ENCODE results near the gene TRPM1.

The TRPM1 gene

DNA sequence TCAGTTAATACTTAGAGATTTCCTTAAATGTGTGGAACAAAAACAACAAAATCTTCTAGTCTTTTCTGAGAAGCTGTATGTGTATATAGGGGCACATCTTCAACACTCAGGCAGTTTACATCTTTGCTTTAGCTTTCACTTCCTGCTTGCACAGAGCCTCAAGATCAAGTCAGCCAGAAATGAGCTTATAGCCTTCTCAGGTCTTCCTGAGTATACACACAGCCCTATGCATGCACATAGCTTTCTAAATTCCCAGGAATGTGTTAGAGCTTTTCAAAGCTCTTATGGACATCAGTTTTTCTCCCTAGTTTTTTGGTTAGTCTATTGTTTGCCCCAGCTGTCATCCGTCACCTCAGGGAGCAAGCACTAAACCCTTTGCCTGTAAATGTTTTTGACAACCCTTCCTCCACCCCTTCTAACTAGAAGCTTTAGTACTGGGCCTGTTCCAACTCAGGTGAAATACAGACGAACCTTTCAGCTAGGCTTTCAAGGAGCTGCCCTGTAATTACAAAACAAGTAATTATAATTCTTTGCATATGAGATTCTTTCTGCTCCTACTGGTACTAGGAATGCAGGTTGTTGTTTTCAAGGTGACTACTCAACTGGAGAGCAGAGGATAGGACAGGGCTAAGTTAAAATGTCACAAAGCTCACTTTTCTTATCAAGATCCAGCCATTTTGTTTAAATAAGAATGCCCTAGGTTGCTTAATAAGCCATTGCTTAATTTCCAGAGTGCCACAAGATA lies 87.5 kb downstream of the TRPM1 start:
- no peak for DNase-seq

DNA sequence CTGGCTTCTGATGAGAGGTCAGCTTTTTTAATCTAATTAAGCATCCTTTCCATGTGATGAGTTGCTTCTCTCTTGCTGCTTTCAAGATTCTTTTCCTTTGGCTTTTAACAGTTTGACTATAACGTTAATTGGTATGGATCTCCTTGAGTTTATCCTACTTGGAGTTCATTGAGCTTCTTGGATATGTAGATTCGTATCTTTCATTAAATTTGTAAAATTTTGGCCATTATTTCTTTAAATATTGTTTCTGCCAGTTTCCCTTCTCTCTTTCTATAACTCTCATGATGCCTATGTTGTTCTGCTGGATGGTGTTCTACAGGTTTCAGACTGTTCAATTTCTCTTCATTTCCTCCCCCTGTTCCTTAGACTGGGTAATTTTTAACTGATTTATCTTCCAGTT lies 89.1 kb downstream of the TRPM1 start:
- no peak for DNase-seq

DNA sequence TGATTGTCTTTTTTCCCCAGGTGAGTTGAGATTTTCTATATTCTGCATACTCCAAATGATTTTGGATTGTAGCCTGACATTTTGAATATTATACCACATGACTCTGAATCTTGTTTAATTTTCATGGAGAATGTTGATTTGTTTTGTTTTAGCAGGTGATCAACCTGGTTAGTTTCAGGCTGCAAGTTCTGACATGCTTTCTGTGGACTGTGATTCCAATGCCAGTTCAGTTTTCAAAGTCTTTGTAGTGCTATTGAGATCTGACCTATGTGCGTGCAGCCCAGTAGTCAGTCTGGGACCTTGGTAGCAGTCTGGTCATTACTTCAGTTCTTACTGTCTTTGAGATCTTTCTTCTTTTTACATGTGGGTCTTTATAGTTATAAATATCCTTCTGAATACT lies 91.5 kb downstream of the TRPM1 start:
- no peak for DNase-seq

DNA sequence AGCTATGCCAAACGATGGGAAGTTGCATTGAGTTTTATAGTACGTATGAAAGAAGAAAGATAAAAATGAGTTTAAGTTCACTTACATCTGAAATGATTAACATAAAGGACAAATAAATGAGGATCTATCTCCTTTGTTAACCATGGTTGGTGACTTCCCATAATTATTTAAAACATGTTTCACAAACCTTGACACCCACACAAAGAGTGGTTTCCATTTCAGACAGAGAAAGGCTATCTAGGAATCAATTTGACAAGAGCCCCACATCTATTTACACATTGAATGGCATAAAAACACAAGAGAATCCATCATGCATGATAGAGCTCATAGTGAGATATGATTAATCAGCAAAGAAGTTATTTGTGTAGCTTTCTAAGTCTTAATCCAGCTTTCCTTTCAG lies 95.9 kb downstream of the TRPM1 start:
- no peak for DNase-seq

DNA sequence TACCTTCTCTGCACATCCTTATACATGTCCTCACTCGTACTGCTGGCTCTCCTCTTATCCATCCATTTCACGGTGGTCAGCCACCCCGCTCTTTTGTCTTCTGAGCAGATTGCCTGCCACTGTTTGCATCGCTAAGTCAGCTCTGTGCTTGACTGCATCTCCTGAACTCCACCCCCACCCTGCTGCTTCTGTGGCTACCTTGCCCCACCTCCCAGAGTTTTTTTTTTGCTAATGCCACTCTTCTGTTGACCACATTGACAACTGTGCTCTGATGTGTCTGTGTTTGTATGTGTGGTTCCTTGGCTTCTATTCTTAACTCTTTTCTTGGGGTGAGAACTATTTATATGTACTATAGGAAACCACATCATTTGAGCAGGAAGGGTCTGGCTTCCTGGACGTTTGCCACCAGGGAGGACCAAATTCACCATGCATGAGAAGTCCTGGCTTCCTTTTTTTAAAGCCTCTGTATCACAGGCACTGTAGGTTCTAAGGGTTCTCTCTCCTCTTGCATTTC lies 97.2 kb downstream of the TRPM1 start:
- no peak for DNase-seq

DNA sequence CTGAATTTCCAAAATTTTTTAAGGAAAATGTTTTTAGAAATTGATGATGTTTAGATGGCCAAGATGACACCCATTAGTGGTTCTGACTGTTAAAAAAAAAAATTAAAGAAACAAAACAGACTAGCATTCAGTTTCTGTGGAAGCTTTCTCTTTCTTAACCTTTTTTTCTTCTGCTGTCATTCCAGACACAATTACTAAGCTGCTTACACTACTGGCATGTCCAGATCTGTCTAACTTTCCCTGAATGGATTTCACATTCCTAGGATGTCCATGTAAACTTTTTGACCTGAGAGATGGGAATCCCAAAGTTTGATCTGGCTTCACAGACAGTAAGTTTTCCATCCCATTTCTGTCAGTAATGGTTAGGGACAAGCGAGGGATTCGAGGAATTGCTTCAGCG lies 99.8 kb downstream of the TRPM1 start:
- DNase-seq, result no peak

DNA sequence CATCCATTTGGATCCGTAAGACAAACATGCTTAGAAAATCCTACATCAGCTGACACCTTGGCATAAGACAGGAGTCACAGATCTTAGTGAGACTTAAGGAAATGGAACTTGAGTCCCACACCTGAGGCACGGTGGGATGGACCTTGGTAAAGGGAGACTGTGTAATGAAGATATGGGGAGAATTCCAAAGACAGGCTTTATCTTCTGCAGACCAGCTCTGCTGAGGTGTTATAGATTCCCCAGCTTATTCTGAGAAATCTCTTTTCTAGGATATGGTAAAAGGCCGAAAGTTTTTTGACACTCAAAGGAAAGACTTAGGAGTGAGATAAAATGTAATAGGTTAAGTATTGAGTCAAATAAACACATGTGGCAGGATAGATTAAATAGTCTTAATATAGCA lies 101.8 kb downstream of the TRPM1 start:
- DNase-seq, result no peak

DNA sequence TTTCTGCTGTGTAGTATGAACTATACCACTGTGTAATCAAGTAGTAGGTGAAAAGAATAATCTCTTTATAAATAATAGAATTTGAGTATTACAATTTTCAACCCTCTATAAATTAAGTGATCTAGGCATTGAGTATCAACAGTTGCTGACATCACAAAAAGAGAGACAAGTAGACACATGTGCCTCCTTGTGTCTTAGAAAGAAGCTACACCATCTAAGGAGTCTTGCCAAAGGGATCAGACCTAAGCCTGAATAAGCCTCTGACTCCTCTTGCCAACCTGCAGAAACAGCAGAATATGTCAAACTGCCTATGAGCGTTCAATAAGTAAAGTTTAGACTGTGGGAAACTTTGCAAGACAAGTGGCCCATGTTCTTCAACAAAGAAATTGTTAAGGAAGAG lies 104.3 kb downstream of the TRPM1 start:
- DNase-seq, result no peak

DNA sequence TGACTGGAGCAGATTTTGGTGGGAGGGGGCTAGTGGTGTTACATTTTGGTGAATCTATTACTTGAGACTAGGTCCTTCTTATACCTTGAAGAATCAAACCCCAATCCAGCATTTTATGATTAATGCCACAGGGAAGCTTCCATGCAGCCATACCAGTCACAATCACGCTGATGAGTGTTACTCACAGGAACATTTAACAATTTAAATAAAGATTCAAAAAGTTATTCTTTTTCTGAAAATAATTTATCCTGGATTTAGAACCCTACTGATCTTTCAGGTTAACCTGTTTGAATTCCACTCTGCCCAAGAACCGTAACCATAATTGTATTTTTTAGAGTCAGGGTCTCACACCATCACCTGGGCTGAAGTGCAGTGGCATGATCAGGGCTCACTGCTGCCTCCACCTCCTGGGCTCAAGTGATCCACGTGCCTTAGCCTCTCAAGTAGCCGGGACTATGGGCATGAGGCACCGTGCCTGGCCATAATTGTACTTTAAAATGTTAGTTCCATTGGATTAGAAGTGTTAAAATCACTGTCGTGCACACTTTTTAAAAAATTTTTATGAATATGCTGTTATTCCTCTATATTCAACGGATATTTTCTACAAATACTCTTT lies 109.2 kb downstream of the TRPM1 start:
- DNase-seq, result no peak

DNA sequence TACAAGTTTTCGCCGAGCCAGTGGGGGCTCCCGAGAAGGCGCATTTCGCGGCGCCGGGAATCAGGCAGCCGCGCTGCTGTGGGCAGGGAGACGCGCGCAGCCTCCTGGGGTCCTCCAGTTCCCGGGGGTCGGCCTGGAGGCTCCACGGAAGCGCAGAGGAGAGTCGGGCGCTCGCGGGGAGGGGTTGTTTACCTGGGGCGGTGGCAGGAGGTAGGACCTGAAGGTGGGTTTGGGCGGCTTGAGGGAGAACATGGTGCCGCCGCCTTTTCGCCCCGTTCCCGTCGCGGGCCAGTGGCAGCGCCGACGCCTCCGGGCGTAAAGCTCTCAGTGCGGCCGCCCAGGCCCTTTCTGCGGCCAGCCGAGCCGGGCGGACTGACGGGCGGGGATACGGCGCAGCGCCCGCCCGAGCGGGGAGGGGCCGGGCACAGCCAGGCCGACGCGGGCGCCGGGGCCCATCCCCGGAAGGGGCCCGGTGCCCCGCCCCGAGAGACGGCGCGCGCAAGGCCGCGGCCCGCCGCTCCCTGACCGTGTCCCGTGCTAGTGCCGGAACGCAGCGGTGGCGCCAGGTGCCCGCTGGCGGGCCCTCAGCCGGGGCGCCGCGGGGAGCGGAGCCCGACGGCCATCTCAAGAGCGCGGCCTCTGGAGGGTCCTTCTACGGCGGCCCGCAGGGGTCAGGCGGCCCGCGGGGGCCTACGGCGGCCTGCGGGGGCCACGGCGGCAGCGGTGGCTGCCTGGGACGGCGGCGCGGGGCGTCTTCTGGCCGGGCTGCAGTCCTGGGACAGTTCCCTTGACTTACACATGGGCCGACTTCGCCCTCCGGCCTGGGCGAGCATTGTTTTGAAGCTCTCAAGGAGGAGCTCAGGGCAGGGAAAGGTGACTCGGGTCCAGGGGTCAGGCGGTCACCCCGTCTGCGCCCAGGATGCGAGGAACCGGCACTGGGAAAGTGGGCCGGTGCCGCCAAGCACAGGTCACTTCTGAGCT lies 110.0 kb downstream of the TRPM1 start, which contains the start of gene MTMR10:
TSS of gene MTMR10 (minus strand) at position 374 of the 981 bp plus-strand sequence. CDS start at position 252, 122 bp downstream.
- DNase-seq, result no peak

DNA sequence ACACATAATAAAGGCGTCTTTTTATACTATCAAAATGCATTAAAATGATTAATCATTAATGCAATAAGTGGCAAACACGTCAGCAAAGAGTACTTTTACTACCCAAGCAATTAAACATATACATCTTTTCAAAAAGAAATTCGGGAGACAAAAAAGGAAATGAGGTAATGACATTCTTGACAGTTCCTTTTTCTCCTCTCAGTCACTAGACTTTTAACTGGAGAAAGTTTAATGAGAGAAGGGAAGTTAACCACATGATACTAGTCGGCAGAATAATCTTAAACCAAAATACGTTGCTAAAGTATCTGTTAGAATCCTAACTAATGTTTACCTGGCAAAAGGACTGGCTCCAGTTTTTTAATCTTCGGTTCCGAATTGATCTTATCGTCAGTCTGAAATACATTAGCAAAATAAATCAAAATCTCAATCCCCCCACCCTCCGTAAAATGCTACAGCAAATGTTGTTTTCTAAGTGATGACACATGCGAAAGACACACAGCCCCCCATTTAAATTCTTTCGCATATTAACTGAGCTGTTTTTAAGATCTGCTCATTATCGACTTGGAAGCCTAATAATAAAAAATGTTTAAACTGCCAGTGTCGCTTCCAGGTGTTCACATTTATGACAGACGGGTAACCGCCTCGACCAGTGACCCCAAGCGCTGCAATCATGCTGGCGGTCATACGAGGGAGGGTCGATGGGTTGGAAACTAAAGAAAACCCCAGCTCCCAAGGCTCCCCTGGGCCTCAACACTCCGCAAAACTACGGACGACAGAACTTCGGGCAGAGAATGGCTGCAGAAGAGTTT lies 110.9 kb downstream of the TRPM1 start:
- DNase-seq, result no peak

DNA sequence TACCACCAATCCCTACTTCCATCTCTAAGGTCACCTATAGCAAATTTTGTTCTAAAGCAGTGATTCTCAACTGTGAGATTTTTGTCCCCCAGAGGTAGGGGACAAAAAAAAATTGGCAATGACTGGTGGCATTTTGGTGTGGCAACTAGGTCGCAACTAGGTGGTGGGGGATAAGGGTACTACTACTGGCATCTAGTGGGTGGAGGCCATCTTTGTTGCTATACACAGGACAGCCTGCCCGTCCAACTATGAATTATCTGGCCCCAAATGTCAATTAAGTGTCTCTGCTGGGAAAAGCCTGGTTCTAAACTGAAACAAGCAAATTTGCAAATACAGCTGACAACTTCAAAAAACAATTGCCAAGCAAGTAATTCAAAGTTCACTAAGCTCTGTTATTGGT lies 111.5 kb downstream of the TRPM1 start:
- no peak for DNase-seq

DNA sequence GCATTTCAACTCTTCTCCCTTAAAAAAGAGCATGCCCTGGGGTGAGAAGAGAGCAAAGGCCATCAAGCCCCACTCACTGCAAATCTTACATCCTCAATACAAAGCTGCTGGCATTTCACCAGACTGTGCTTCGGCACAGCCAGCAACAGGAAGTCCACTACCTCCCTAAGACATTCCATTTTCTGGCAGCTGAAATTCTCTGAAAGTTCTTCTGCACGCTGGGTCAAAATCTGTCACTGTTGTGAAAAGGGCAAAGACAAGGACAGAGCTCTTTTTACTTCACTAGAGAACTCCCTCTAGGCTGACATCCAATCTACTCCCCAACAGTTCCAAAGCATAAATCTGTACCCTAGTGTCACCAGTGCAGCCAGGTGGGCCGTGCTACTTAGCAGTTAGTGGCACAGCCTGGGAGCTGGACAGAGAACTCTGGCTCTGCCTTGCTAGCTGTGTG lies 116.4 kb downstream of the TRPM1 start:
- DNase-seq, result no peak

DNA sequence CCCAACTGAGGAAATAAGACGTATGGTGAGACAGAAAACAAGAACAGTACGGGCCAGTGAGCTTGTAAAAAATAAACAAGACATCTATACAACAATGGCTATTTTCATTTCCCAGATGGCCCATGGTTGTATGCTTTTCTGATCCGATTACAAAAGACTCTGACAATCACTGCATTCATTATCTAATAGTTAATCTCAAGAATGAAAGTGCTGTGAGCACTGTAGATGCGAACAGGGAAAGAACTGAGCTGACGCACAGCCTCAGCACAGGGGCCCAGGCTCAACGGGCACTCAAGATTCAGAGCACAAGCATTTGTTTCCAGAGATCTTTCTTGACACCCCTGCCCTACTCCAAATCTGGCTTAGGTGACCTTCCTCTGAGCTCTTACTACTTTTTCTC lies 117.0 kb downstream of the TRPM1 start:
- DNase-seq, result peak; percentile 3

DNA sequence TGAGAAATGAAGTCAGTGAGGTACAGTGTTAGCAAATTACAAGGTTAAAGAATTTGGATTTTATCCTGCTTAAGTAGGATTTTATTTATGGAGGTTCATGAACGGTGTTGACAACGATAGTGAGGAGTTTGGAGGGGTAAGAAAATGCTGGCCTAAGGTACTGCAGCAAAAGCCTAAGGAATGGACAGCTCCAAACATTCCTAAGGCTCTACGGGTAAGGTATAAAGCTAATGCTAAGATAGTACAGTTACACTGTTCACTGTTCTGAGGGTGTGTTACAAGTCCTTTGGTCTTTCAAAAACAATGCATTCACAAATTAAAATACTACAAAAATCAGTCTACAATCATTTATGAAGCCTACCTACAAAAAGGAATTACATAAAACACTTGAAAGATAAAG lies 117.4 kb downstream of the TRPM1 start:
- DNase-seq, result no peak

DNA sequence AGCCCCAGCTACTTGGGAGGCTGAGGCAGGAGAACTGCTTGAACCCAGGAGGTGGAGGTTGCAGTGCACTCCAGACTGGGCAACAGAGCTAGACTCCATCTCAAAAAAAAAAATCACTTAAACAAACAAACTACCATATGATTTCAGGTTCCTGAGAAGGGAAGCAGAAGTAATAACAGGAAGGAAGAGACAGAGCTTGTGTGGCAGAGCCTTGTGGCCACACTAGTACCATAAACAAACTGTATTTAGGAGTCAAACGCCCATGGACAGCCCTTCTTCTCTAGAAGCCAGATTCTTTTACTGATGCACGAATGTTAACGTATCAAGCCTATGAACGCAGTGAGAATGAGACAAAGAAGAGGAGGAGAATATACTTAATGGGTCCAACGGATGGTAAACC lies 122.1 kb downstream of the TRPM1 start:
- no peak for DNase-seq

DNA sequence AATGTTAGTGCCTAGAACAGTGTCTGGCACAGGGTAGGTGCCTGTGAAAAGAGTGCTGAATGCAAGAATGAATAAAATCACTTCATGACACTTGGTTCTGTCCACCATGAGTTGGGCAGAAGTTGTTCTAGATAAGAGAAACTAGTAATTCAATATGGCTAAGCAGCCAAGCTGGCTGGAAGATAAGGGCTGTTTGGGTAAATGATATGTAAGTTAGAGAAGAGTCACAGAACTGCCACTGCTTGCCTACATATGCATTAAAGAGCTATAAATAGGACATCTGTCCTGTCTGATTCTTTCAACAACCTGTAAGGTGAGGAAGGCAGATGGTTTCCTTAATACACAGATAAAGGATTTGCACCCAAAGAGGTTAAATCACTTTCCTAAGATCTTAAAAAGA lies 123.2 kb downstream of the TRPM1 start:
- DNase-seq, result no peak

DNA sequence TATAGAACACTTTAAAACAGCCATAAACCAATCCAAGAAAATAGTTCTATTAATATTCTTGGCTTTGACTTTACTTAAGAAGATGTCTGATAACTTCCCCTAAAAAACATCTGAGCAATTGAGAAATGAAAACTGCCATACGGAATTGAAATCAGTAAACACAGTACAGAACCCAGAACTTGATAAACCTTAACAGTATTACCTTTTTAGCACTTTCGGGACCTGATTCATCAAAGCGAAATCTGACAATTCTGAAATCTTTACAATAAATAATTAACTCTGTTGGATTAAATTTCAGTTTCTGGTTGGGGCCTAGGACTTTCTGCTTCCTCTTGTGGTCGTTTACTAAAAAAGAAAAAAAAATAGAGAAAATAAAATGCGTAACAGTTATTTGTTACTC lies 127.4 kb downstream of the TRPM1 start:
- no peak for DNase-seq

DNA sequence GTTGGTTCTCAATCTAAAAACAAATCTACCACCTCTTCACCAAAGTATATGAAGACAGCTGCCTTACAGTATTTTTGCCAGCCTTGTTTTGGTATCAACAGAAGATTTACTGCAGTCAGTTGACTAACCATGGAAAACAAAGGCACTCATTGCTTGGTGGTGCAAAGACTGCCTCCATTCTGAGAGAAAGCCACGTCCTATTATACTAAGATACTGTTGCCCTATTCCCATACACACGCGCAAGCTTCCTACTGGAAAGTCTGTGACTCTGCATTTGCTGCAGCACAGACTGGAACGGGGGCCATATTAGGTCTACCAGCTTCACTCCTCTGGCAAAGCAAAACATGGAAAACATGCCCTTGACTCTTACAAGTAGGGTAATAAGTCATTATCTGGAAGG lies 128.1 kb downstream of the TRPM1 start:
- DNase-seq, result no peak

DNA sequence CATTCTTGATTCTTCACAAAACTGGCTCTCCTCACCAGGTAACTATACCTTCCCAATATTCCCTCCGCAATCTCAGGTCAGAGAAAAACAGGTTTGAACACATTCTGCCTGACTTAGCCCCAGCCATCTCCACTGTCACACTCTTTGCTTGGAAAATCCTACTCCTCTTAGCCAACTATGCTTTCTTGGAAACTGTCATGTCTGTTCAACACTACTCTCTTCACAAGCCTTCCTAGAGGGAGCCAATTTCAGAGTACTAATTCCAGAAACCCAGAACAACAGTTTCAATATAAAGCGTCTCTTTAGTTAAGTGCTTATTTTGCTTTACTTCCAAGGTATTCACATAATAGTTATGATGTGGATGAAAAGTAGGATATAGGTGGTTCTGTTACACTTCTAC lies 131.8 kb downstream of the TRPM1 start:
- DNase-seq, result no peak

DNA sequence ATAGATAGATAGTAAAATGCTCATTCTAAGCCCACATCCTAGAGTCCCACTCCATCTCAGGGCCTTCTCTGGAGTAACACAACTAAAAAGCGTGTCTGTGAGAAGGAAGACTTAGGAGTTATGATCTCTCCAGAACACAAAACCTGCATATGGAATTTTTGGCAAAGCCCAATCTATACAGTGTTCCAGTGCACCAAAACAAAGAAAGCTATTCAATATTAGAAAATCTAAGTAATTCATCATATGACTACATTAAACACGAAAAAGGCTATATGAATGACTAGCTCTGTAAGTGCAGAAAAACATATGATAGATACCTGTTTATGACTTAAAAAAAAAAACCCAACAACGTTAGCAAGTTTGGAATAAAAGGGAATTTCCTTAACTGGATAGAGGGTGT lies 137.8 kb downstream of the TRPM1 start:
- no peak for DNase-seq

DNA sequence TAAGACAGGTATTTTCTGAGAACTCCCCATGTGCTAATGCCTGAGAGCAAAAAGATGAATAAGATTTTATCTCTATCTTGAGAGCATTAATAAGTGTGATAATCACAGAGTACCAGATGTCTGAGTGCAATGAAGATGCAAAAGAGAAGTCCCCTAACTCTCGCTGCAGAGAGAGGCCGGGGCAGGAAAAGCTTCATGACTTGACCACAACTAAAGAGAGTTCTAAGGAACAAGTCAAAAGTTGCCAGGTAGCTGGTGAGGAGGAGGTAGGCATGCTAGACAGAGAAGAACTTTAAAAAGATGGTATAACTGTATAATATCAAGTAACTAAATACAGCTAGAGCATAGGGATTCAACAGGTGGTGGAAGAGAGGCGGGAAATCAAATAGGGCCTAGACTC lies 138.9 kb downstream of the TRPM1 start:
- DNase-seq, result no peak
